C4-2B (cell line): Measurements from ENCODE around the gene ARHGAP33.
A peak's percentile ranks its signal among the peaks of the same experiment; 100 is the strongest.

ENCODE experiments used
- H3K27ac ChIP-seq: fragments of 450-650 bp; 2 replicates; pipeline ENCODE4 v1.5.1; 2017
- ZFX ChIP-seq: fragments of 450-650 bp; IDR thresholded peaks from 2 replicates; pipeline ENCODE4 v1.6.1; 2017
- TF ChIP-seq, protein P1 (sequence below): fragments of 450-650 bp; conservative IDR thresholded peaks from 2 replicates; pipeline ENCODE4 v1.5.1; 2017; ENCODE audit warnings: mild to moderate bottlenecking

Gene ARHGAP33

DNA sequence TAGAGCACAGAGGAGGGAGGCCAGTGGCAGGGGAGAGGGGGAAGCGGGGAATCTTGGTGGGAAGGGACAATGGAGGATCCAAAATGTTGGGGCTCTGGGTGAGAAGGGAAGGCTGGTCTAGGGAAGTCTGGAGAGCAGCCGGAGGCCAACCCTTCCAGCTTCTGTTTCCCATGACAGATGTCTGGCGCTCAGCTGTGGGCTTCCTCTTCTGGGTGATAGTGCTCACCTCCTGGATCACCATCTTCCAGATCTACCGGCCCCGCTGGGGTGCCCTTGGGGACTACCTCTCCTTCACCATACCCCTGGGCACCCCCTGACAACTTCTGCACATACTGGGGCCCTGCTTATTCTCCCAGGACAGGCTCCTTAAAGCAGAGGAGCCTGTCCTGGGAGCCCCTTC is 28.8 kb upstream of the ARHGAP33 start:
- TF ChIP-seq, protein P1, sequence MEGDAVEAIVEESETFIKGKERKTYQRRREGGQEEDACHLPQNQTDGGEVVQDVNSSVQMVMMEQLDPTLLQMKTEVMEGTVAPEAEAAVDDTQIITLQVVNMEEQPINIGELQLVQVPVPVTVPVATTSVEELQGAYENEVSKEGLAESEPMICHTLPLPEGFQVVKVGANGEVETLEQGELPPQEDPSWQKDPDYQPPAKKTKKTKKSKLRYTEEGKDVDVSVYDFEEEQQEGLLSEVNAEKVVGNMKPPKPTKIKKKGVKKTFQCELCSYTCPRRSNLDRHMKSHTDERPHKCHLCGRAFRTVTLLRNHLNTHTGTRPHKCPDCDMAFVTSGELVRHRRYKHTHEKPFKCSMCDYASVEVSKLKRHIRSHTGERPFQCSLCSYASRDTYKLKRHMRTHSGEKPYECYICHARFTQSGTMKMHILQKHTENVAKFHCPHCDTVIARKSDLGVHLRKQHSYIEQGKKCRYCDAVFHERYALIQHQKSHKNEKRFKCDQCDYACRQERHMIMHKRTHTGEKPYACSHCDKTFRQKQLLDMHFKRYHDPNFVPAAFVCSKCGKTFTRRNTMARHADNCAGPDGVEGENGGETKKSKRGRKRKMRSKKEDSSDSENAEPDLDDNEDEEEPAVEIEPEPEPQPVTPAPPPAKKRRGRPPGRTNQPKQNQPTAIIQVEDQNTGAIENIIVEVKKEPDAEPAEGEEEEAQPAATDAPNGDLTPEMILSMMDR, result no peak
- no peak for TF ChIP-seq ZFX
- H3K27ac ChIP-seq, result peak overlapping the region; percentile 89

DNA sequence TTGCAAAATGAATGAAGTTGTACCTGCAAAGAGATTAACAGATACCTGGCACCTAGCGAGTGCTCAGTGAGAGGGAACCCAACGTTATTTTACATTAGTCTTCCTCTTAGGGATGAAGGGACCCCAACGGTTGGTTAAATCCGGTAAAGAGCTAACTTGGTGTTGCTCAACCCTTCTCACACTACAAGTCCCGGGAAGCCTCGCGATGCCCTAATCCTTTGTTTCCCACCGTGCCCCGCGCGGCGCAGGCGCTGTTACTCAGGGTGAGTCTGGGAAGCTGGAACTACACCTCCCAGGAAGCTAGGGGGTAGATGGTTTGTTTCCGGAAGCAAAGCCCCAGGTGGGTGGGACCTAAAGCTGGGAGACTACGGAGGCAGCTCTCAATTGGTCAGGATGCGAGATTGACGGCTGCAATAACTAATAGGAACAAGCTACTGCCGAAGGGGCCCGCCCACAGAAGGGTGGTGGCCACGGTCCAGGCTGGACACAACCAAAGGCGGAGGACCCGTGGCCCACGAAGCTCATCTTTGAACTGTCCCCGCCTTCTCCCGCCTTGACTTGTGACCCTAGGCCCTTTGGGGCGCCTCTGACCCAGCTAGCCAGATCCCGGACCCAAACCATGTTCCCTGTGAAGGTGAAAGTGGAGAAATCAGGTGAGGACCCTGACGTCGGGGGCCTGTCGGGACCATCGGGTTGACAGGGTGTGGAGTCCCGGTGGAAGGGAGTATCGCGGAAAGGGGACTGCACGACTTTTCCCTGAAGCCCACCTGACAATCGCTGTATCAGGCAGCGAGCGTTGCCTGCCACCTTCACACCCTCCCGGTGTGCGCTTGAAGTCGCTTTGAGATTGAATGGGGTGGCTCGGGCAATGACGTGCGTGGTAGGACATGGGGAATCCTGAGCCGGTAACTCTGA is 27.0 kb upstream of the ARHGAP33 start, which contains the start of gene LIN37:
Gene LIN37 (plus strand): TSS at position 471 of the 915 bp plus-strand sequence. CDS start 149 bp downstream, at position 620.
- peak within 1 kb of the TSS; percentile 63 for H3K27ac ChIP-seq
- no peak for TF ChIP-seq ZFX
- TF ChIP-seq, protein P1, result no peak

DNA sequence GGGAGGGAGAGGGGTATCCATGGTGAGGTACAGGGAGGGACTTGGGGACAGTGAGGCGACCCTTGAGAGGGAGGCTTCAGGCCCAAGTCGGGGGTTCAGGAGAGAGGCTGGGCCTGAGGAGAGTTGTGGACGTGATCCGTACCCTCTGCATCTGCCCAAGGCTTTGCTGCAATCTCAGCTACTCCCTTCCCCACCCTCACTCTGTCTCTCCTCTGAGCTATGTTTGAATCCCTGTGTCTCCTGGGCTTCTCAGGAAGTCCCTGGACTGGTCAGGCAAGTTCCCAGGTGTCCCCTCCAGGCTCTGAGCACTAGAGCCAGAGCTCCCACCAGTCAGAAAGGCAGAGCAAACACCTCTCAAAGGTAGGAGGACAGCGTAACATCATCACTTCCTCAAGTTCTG is 25.2 kb upstream of the ARHGAP33 start:
- H3K27ac ChIP-seq, result no peak overlapping the region
- TF ChIP-seq, protein P1, result no peak
- TF ChIP-seq ZFX, result no peak

DNA sequence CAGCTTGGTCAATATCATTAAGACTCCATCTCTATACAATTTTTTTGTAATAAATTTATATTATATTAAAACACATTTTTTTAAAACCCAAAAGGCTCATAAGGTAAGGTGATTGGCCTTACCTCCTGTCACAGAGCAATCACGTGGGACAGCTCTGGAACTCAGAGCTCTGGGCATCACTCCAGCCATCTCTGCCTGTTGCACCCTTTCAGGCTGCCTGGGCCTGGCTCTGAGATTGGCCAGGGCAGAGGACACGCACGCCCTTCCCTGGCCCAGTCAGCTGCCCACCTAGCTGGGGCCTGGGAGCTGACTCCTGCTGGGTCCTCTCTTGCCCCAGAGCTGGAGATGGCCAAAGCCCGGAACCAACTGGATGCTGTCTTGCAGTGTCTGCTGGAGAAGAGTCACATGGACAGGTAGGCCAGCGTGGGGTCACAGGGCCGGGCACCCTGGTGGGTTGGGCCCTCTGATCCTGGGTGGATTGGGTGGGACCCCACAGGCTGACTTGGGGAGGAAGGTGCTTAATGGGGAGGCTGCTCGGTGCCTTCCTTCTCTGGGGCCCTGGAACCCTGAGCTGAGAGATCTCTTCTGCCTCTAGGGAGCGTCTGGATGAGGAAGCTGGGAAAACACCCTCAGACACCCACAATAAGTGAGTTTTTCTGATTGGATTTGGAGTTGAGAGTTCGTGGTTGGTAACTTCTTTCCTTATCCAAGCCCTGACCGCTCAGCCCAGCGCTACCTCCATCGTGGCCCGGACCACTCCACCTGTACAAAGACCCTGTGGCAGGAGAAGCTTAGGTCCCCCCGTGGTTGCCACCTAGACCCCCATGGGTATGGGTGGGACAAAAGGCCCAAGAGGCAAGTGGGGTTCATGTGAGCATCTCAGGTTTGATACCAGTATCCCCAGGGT is 23.3 kb upstream of the ARHGAP33 start:
- TF ChIP-seq, protein P1, result no peak
- no peak for TF ChIP-seq ZFX
- H3K27ac ChIP-seq, result no peak overlapping the region

DNA sequence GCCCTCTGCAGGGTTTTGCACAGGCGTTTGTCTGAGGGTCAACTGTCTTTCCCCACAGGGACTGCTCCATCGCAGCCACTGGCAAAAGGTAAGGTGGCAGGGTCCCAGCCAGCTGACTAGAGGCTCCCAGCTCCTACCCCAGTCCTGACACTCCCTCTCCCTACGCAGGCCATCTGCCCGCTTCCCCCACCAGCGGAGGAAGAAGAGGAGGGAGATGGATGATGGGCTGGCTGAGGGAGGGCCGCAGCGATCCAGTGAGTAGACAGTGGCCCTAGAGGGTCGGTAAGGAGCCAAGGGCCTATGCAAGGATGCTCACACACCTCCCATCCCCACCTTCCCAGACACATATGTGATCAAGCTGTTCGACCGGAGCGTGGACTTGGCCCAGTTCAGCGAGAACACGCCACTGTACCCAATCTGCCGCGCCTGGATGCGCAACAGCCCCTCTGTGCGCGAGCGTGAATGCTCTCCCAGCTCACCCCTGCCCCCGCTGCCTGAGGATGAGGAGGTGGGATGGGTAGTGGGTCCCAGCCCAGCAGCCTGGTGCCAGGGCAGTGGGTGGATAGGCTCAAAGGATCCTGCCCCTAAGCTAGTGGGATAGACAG is 22.5 kb upstream of the ARHGAP33 start:
- TF ChIP-seq, protein P1, result no peak
- TF ChIP-seq ZFX, result no peak
- H3K27ac ChIP-seq, result no peak overlapping the region

DNA sequence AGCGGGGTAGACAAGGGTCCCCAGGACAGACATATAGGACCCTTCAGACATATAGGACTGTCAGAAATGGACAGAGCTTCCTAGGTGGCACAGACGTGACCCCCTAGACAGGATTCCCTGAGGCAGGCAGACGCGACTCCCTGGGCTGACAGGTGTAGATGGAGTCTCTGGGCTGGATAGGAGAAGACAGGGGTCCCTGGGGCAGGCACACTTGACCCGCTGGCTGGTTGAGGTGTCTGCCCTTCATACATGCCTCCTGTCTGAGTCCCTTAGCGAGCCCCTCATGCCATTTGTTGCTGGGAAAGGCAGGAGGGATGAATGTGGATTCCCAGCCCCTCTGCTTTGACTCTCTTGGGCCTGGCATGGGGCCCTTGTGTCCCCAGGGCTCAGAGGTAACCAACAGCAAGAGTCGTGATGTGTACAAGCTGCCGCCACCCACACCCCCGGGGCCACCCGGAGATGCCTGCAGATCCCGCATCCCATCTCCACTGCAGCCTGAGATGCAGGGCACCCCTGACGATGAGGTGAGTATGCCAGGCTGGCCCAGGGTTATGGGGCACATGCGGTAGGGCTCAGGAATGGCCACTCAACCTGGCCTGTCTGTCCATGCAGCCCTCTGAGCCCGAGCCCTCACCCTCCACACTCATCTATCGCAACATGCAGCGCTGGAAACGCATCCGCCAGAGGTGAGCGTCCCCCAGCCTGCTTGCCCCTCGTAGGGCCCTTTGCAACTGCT is 21.6 kb upstream of the ARHGAP33 start:
- H3K27ac ChIP-seq, result no peak overlapping the region
- TF ChIP-seq ZFX, result no peak
- TF ChIP-seq, protein P1, result no peak
